GM10847 (cell line): ENCODE measurements around the gene OAT.

Source experiments
- POLR2A ChIP-seq: IDR thresholded peaks from 2 replicates; pipeline ENCODE4 v1.6.1; 2011; ENCODE audit not compliant: insufficient read length; ENCODE audit errors: extremely low read depth

OAT gene

GRCh38 chr10:124420254-124420653 lies 1.5 kb upstream of the OAT start:
- TF ChIP-seq POLR2A = no peak

GRCh38 chr10:124419635-124420034 lies 912 bp upstream of the OAT start:
- no peak for TF ChIP-seq POLR2A

GRCh38 chr10:124417895-124418725 lies 613 bp downstream of the OAT start:
- no peak for TF ChIP-seq POLR2A

- no peak for TF ChIP-seq POLR2A
These were observed 2.0 kb downstream of the OAT start for GRCh38 chr10:124416733-124417132.

GRCh38 chr10:124415210-124415609 lies 3.5 kb downstream of the OAT start:
- TF ChIP-seq POLR2A = no peak

- TF ChIP-seq POLR2A = no peak
These were observed 4.6 kb downstream of the OAT start for GRCh38 chr10:124414076-124414475.

- no peak for TF ChIP-seq POLR2A
These were observed 9.0 kb downstream of the OAT start for GRCh38 chr10:124409696-124410095.

- TF ChIP-seq POLR2A = no peak
These were observed 10.4 kb downstream of the OAT start for GRCh38 chr10:124408357-124408756.

GRCh38 chr10:124407456-124407855 lies 11.3 kb downstream of the OAT start:
- no peak for TF ChIP-seq POLR2A

GRCh38 chr10:124403548-124403947 lies 15.2 kb downstream of the OAT start:
- TF ChIP-seq POLR2A = no peak

- TF ChIP-seq POLR2A = no peak
These were observed 16.4 kb downstream of the OAT start for GRCh38 chr10:124402273-124402672.

GRCh38 chr10:124401633-124402032 lies 17.1 kb downstream of the OAT start:
- TF ChIP-seq POLR2A = no peak

- no peak for TF ChIP-seq POLR2A
These were observed 24.1 kb downstream of the OAT start for GRCh38 chr10:124394583-124394982.

- no peak for TF ChIP-seq POLR2A
These were observed 25.9 kb downstream of the OAT start for GRCh38 chr10:124392626-124393342.

GRCh38 chr10:124390471-124391187 lies 28.1 kb downstream of the OAT start:
- TF ChIP-seq POLR2A = no peak
